Activated CD4-positive, alpha-beta T cell treated with anti-CD3 and anti-CD28 coated beads for 36 hours (primary cell): ENCODE data around the gene POLR3K. TPM values are rescaled to one million over a fixed set of nuclear protein-coding genes. Genes with fewer than 3 reads are reported as not detected.

Experiments used
- ATAC-seq: fragments of 200-7000 bp; cut with Tn5 transposase; one replicate; pipeline ENCODE4 v1.10.0; 2021; ENCODE audit warnings: mild to moderate bottlenecking, moderate library complexity
- CTCF ChIA-PET: fragments of 350-600 bp; sonication (Branson Sonifier 250); formaldehyde crosslinking; loops from one replicate; lab custom pipeline; 2021; ENCODE audit warnings: antibody characterized with exemption; lab: Charles Lee
- POLR2A ChIA-PET: fragments of 350-600 bp; sonication (Branson Sonifier 250); formaldehyde crosslinking; loops from one replicate; lab custom pipeline; 2021; ENCODE audit warnings: antibody characterized with exemption, inconsistent platforms; lab: Charles Lee
- DNase-seq: peaks from one replicate; pipeline ENCODE4 v3.0.0-alpha.2; 2020
- H3K27ac Mint-ChIP-seq: one replicate; pipeline ENCODE4 v1.8.0; 2021; ENCODE audit warnings: mixed read lengths
- H3K27me3 Mint-ChIP-seq: one replicate; pipeline ENCODE4 v1.8.0; 2021; ENCODE audit warnings: mixed read lengths
- H3K36me3 Mint-ChIP-seq: one replicate; pipeline ENCODE4 v1.8.0; 2021; ENCODE audit warnings: low read depth, mixed read lengths
- H3K4me1 Mint-ChIP-seq: one replicate; pipeline ENCODE4 v1.8.0; 2021; ENCODE audit warnings: mixed read lengths
- H3K4me3 Mint-ChIP-seq: one replicate; pipeline ENCODE4 v1.8.0; 2021; ENCODE audit warnings: mild to moderate bottlenecking, moderate library complexity, mixed read lengths
- H3K9me3 Mint-ChIP-seq: one replicate; pipeline ENCODE4 v1.8.0; 2021; ENCODE audit warnings: low read depth, mixed read lengths
- intact Hi-C, 2 experiments: fragments of 100-400 bp; cut with DNase I in 1 of 2; cut with micrococcal nuclease in 1 of 2; formaldehyde crosslinking; loops; one replicate each; pipeline versions ENCODE4 v1.14.2 to v1.15.1; 2022 to 2024; cut with DNase I, micrococcal nuclease
- total RNA-seq, 2 experiments: library from RNA; stranded (reverse); gene quantifications; one replicate each; pipeline ENCODE4 v1.2.3, GENCODE V29; 2021

The POLR3K gene
- total RNA-seq, 2 experiments from 2014 or later, result 31.9 to 46.8 TPM

- ChIA-PET POLR2A (interaction anchor here (1.1 kb wide), 1 partner anchor 13 kb away, joined by 3 read pairs; no protein-coding TSS in a partner anchor), CTCF (interaction anchor here (0.9 to 11.4 kb wide), 9 partner anchors 12 to 299 kb away, joined by 3 to 214 read pairs (median 4); no protein-coding TSS in a partner anchor)
- no peaks in the 10 kb centered on the region for H3K9me3 Mint-ChIP-seq
- DNase-seq (no peak), ATAC-seq (no peak)
- no peaks in the 10 kb centered on the region for H3K4me1 Mint-ChIP-seq
- H3K36me3 Mint-ChIP-seq, result no peaks in the 10 kb centered on the region
- H3K4me3 Mint-ChIP-seq, result no peak overlapping the region
- intact Hi-C loops, result no loop called here
- H3K27me3 Mint-ChIP-seq, result no peaks in the 10 kb centered on the region
- H3K27ac Mint-ChIP-seq, result no peak overlapping the region
These were observed 10.1 kb upstream of the POLR3K start for GRCh38 chr16:63466-63865.

- ATAC-seq (no peak), DNase-seq (no peak)
- intact Hi-C loops, result no loop called here
- Mint-ChIP-seq H3K27me3 (no peaks in the 10 kb centered on the region), H3K27ac (no peak overlapping the region), H3K9me3 (no peaks in the 10 kb centered on the region), H3K4me3 (no peak overlapping the region), H3K4me1 (no peaks in the 10 kb centered on the region), H3K36me3 (peaks cover 1% of the 10 kb centered on the region)
- ChIA-PET POLR2A (interaction anchor here (1.1 kb wide), 1 partner anchor 14 kb away, joined by 3 read pairs; no protein-coding TSS in a partner anchor), CTCF (interaction anchor here (0.9 to 11.4 kb wide), 7 partner anchors 12 to 299 kb away, joined by 3 to 214 read pairs (median 4); no protein-coding TSS in a partner anchor)
These were observed 9.6 kb upstream of the POLR3K start for GRCh38 chr16:62968-63391.

DNA sequence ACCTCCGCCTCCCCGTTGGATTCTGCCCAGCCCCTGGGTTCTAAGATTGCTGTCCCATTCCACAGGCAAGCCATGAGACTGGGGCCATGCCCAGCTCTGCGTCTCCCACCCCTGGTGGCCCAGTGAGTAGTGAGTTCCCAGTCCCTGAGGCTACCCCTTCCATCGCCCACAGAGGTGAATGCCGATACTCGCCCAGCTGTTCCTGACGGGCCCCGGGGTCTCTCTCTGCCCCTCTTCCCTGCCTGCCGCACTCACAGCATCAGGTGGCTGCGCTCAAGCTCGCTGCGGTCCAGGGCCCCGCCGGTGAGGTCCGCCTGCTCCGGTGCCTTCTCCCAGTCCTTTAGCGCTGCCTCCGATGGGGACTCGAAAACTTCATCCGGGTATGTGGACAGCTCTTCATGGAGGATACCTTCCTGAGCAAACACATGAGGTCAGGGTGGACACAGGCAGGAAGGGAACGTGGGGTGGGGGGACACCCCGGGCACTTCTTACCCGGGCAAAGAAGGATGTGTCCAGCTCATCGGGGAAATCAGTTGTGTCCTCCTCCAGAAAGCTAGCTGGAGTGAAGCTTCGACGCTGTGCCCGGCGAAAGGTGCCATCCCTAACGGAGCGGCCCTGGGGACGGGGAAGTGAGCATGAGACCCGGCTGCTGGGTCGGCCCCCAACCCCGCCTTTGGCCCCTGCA lies 9.0 kb upstream of the POLR3K start:
- no peak overlapping the region for H3K4me3 Mint-ChIP-seq
- intact Hi-C loops, result no loop called here

DNA sequence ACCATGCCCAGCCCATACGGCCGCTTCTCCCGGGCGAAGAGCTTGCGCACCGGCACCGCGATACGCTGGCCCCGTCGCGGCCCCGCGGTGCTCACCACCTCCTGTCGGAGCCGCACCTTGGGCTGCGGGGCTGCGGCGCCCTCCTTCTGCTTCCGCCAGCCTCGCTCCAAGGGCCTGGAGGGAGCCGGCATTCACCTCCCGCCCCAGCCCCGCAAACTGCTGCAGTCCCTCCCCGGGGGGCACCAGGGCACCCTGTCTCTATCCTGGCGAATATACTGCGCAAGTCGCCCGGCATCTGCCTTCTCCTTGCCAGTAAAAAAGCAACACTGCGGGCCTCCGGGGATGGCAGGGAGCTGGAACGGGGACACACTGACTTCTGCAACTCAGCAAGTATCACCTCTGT lies 8.5 kb upstream of the POLR3K start:
- Mint-ChIP-seq H3K4me1 (no peaks in the 10 kb centered on the region), H3K27me3 (no peaks in the 10 kb centered on the region), H3K36me3 (peaks cover 1% of the 10 kb centered on the region), H3K9me3 (no peaks in the 10 kb centered on the region), H3K27ac (no peak overlapping the region), H3K4me3 (no peak overlapping the region)
- ChIA-PET CTCF (interaction anchor here (1.4 to 11.4 kb wide), 3 partner anchors 32 to 300 kb away, joined by 4 to 214 read pairs (median 4); no protein-coding TSS in a partner anchor), POLR2A (no interaction called here)
- intact Hi-C loops, result no loop called here
- ATAC-seq (no peak), DNase-seq (no peak)

More for the DNA sequence above, 9.0 kb upstream of the POLR3K start:
- Mint-ChIP-seq H3K27ac (no peak overlapping the region), H3K4me1 (no peaks in the 10 kb centered on the region), H3K9me3 (no peaks in the 10 kb centered on the region), H3K27me3 (no peaks in the 10 kb centered on the region), H3K36me3 (peaks cover 1% of the 10 kb centered on the region)
- ATAC-seq, result no peak
- ChIA-PET CTCF (interaction anchor here (0.9 to 11.4 kb wide), 4 partner anchors 32 to 300 kb away, joined by 3 to 214 read pairs (median 4); no protein-coding TSS in a partner anchor), POLR2A (no interaction called here)
- no peak for DNase-seq

GRCh38 chr16:60929-61878 lies 7.8 kb upstream of the POLR3K start:
- intact Hi-C loops, result no loop called here
- H3K27ac Mint-ChIP-seq, result no peak overlapping the region
- peaks cover 3% of the 10 kb centered on the region for H3K36me3 Mint-ChIP-seq
- POLR2A ChIA-PET, result no interaction called here
- no peak for DNase-seq
- H3K4me1 Mint-ChIP-seq, result no peaks in the 10 kb centered on the region
- no peaks in the 10 kb centered on the region for H3K9me3 Mint-ChIP-seq
- no peak overlapping the region for H3K4me3 Mint-ChIP-seq
- CTCF ChIA-PET, result interaction anchor here (1.4 kb wide), 1 partner anchor 35 kb away, joined by 4 read pairs; no protein-coding TSS in a partner anchor
- no peak for ATAC-seq
- H3K27me3 Mint-ChIP-seq, result no peaks in the 10 kb centered on the region

- POLR2A ChIA-PET, result no interaction called here
- peaks cover 6% of the 10 kb centered on the region for H3K36me3 Mint-ChIP-seq
- no peaks in the 10 kb centered on the region for H3K27me3 Mint-ChIP-seq
These were observed 6.8 kb upstream of the POLR3K start for GRCh38 chr16:60166-60565.

DNA sequence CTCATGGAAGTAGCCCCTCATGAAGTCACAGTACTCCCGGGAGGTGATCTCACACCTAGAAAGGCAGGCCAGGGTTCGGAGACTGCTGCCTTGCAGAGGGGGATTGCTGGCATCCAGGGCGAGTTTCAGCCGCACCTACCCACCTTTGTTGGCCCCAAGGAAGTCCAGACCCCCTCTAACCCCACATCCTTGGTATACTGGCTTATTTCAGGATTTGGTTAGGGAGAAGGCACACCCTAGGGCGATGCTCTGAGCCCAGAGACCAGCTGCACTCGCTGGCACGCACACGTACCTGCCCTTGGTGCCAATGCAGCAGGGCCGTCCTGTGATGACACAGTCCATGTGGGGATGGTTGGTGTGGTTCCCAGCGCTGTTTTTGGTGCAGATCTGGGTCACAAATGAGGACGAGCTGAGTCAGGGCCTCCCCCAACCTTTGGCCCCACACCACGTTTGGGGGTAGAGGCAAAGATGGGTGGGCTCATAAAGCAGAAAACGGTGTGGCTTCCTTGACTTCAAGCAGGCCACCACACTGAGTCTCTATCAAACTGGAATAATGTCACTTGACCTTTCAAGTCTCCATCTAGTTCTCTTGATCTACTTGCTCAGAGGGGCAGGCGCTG lies 6.1 kb upstream of the POLR3K start:
- Mint-ChIP-seq H3K4me1 (peaks cover 5% of the 10 kb centered on the region), H3K36me3 (peaks cover 6% of the 10 kb centered on the region), H3K9me3 (no peaks in the 10 kb centered on the region), H3K27ac (no peak overlapping the region), H3K27me3 (no peaks in the 10 kb centered on the region), H3K4me3 (no peak overlapping the region)
- intact Hi-C loops, result no loop called here
- no peak for ATAC-seq
- ChIA-PET POLR2A (no interaction called here), CTCF (interaction anchor here (0.6 to 1.0 kb wide), 2 partner anchors 47 to 850 kb away, joined by 3 to 5 read pairs; no protein-coding TSS in a partner anchor)
- DNase-seq, result no peak

More at GRCh38 chr16:60166-60565, 6.8 kb upstream of the POLR3K start:
- Mint-ChIP-seq H3K4me3 (no peak overlapping the region), H3K4me1 (peaks cover 2% of the 10 kb centered on the region), H3K27ac (no peak overlapping the region), H3K9me3 (no peaks in the 10 kb centered on the region)
- intact Hi-C loops, result no loop called here
- DNase-seq (no peak), ATAC-seq (no peak)
- CTCF ChIA-PET, result interaction anchor here (0.6 kb wide), 1 partner anchor 849 kb away, joined by 3 read pairs; no protein-coding TSS in a partner anchor

DNA sequence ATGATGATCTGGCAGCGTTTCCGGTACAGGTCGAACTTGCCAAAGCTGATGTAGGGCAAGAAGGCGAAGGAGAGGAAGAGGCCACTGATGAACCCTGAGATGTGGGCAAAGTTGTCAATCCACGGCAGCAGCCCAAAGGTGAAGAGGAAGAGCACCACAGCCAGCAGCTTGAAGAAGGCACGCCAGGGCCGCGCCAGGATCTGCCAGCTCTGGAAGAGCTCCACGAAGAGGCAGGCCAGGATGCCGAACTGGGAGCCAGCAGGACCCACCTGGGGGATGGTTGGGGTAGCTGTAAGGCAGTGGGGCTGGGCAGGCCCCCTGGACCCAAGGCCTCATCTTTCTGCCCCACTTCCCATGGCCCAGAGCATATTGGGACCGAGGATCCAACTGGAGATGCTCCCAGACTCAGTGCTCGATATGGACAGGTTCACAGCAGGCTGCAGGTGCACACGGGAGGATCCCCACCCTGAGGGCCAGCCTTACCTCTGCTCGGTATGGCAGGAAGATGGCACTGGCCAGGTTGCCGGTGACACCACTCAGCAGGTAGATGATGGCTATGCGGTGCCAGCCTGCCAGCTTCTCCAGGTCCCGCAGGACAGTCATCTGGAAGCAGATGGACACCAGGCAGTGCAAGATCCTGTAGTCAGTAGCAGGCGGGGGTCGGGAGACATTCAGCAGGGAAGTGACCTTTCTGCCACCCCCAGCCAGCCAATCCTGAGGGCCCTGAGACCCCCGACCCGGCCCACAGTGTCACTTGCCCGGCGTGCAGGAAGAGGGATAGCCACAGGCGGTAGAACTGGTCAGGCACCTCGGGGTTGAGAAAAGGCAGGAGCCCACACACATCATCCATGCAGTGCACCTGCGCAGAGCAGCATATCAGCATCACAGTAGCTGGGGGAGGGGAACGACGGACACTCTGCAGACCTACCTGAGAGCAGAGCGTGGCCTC lies 5.4 kb upstream of the POLR3K start:
- DNase-seq, result no peak
- no peak for ATAC-seq
- Mint-ChIP-seq H3K9me3 (no peaks in the 10 kb centered on the region), H3K27me3 (no peaks in the 10 kb centered on the region), H3K27ac (no peak overlapping the region), H3K4me3 (no peak overlapping the region), H3K36me3 (peaks cover 6% of the 10 kb centered on the region), H3K4me1 (peaks cover 8% of the 10 kb centered on the region)
- CTCF ChIA-PET, result interaction anchor here (1.0 kb wide), 1 partner anchor 48 kb away, joined by 5 read pairs; no protein-coding TSS in a partner anchor
- intact Hi-C loops, result no loop called here
- POLR2A ChIA-PET, result no interaction called here

DNA sequence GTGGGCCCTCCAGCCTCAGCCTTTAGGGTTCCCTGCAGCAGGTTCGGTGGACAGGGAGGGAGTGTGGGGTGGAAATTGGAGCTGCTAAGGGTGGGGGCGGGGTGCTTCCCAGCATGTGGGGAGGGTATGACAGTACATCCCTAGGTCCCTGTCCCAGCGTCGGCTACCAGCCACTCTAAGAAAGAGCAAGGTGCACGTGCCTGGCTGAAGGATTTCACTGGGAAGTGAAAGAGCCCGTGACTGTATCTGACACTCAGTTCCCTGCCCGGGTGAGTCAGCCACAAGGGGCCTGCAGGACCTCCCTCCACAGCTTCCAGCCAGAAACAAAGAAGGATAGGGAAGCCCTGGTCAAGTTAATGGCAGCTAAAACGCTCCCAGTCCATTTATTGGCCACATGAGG lies 4.3 kb upstream of the POLR3K start:
- Mint-ChIP-seq H3K4me1 (peaks cover 9% of the 10 kb centered on the region), H3K4me3 (no peak overlapping the region), H3K27me3 (no peaks in the 10 kb centered on the region), H3K9me3 (no peaks in the 10 kb centered on the region), H3K36me3 (peaks cover 9% of the 10 kb centered on the region), H3K27ac (no peak overlapping the region)
- no peak for ATAC-seq
- CTCF ChIA-PET, result interaction anchor here (2.8 kb wide), 1 partner anchor 8 kb away, joined by 10 read pairs; no protein-coding TSS in a partner anchor
- DNase-seq, result no peak
- intact Hi-C loops, result no loop called here
- POLR2A ChIA-PET, result interaction anchor here (0.7 kb wide), 1 partner anchor 34 kb away, joined by 3 read pairs; no protein-coding TSS in a partner anchor
